Brain microvascular endothelial cell (primary cell): ENCODE data around the gene ZFAND3.

Experiments used
- DNase-seq: peaks from one replicate; pipeline ENCODE4 v3.0.0-alpha.2; 2020
- H3K27ac ChIP-seq: fragments of 250-450 bp; sonication (Bioruptor Pico); 2 replicates; pipeline ENCODE4 v1.5.1; 2020; ENCODE audit warnings: mild to moderate bottlenecking, moderate library complexity
- H3K27me3 ChIP-seq: fragments of 250-450 bp; sonication (Bioruptor Pico); replicated peaks from 2 replicates; pipeline ENCODE4 v1.5.1; 2020; ENCODE audit warnings: mild to moderate bottlenecking
- H3K36me3 ChIP-seq: fragments of 250-450 bp; sonication (Bioruptor Pico); replicated peaks from 2 replicates; pipeline ENCODE4 v1.5.1; 2020; ENCODE audit warnings: mild to moderate bottlenecking
- H3K4me3 ChIP-seq: 2 replicates; pipeline ENCODE4 v1.5.1; 2011; ENCODE audit warnings: low read depth, mild to moderate bottlenecking, control low read depth, low read length, moderate library complexity
- in situ Hi-C: cut with HindIII; loops from 2 replicates; pipeline ENCODE4 v1.10.0; 2017; ENCODE audit warnings: low sequenced_read_pairs, low pct_ligation_motif_present
- TF ChIP-seq, protein P1 (sequence below): IDR thresholded peaks from 2 replicates; pipeline ENCODE4 v1.5.1; 2011; ENCODE audit warnings: low read depth, mild to moderate bottlenecking, moderate library complexity, low read length, control low read depth, inconsistent platforms; ENCODE audit errors: missing control alignments

Gene ZFAND3

DNA sequence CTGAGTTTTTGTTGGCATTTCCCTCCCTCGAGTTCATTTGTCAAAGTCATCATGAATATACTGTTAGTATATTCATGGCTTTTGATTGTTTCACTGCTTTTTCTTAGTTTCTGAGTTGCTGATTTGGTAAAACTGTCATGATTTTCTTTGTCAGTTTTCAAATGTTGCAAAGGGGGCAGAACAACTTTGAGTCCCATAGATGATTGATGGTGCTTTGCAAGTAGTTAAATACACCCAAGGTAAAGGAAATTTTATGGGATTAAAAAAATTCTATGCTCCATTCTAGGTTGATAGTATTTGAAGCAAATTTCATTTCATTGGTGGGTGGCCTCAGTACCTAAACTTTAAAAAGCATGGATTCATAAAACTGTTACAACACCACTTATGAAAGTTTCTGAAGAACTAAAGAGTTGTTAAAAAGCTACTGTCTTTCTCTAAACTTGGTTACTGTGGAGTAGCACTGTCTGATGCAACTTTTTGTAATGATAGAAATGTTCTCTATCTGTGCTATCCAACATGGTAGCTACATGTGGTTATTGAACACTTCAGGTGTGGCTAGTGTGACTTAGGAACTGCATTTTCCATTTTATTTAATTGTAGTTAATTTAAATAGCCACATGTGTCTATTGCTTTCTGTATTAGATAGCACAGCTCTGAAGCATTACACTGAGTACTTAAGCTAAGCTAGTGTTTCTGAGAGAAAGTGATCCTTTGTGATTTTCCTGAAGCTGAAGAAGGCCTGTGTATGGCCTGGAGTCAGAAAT lies 153.6 kb downstream of the ZFAND3 start:
- Histone ChIP-seq H3K27me3 (no peaks in the 10 kb centered on the region), H3K4me3 (no peak overlapping the region), H3K36me3 (peaks cover 3% of the 10 kb centered on the region), H3K27ac (no peak overlapping the region)
- TF ChIP-seq, protein P1, sequence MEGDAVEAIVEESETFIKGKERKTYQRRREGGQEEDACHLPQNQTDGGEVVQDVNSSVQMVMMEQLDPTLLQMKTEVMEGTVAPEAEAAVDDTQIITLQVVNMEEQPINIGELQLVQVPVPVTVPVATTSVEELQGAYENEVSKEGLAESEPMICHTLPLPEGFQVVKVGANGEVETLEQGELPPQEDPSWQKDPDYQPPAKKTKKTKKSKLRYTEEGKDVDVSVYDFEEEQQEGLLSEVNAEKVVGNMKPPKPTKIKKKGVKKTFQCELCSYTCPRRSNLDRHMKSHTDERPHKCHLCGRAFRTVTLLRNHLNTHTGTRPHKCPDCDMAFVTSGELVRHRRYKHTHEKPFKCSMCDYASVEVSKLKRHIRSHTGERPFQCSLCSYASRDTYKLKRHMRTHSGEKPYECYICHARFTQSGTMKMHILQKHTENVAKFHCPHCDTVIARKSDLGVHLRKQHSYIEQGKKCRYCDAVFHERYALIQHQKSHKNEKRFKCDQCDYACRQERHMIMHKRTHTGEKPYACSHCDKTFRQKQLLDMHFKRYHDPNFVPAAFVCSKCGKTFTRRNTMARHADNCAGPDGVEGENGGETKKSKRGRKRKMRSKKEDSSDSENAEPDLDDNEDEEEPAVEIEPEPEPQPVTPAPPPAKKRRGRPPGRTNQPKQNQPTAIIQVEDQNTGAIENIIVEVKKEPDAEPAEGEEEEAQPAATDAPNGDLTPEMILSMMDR = no peak
- in situ Hi-C loops = no loop called here
- no peak for DNase-seq

DNA sequence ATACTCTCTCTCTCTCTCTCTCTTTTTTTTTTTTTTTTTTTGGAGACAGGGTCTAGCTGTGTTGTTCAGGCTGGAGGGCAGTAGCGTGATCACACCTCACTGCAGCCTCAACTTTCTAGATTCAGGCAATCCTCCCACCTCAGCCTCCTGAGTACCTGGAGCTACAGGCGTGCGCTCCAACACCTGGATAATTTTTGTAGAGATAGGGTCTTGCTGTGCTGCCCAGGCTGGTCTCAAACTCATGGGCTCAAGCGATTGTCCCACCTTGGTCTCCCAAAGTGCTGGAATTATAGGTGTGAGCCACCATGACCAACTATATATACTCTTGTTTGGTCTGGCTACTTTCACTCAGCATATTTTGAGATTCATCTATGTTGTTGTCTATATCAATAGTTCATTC lies 154.9 kb downstream of the ZFAND3 start:
- Histone ChIP-seq H3K4me3 (no peak overlapping the region), H3K27me3 (no peaks in the 10 kb centered on the region), H3K27ac (no peak overlapping the region), H3K36me3 (peaks cover 3% of the 10 kb centered on the region)
- TF ChIP-seq, protein P1 = no peak
- DNase-seq = no peak
- in situ Hi-C loops = no loop called here

DNA sequence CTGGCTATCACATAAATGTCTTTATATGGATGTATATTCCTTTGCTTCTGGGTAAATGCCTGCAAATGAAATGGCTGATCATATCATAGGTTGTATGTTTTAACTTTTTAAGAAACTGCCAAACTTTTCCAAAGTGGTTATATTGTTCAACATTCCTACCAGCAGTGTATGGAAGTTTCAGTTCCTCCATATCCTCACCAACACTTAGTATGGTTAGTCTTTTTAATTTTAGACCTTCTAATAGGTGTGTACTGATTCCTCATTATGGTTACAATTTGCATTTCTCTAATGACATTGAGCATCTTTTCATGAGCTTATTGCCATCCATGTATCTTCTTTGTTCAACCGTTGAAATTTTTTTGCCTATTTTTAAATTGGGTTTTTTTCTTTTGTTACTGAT lies 155.4 kb downstream of the ZFAND3 start:
- no peak overlapping the region for H3K4me3 ChIP-seq
- in situ Hi-C loops = no loop called here
- peaks cover 3% of the 10 kb centered on the region for H3K36me3 ChIP-seq
- TF ChIP-seq, protein P1 = no peak
- no peaks in the 10 kb centered on the region for H3K27me3 ChIP-seq
- DNase-seq = no peak
- no peak overlapping the region for H3K27ac ChIP-seq

DNA sequence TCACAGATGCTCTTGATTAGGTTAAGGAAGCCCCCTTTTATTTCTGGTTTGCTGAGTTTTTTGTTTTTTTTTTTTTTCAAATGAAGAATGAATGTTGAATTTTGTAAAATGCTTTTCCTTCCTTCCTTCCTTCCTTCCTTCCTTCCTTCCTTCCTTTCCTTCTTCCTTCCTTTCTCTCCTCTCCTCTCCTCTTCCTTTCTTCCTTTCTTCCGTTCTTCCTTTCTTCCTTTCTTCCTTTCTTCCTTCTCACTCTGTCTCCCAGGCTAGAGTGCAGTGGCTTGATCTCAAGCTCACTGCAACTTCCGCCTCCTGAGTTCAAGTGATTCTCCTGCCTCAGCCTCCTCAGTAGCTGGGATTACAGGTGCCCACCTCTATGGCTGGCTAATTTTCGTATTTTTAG lies 158.2 kb downstream of the ZFAND3 start:
- no peaks in the 10 kb centered on the region for H3K27me3 ChIP-seq
- TF ChIP-seq, protein P1 = no peak
- in situ Hi-C loops = no loop called here
- H3K36me3 ChIP-seq = peaks cover 3% of the 10 kb centered on the region
- H3K27ac ChIP-seq = no peak overlapping the region
- DNase-seq = no peak
- no peak overlapping the region for H3K4me3 ChIP-seq

DNA sequence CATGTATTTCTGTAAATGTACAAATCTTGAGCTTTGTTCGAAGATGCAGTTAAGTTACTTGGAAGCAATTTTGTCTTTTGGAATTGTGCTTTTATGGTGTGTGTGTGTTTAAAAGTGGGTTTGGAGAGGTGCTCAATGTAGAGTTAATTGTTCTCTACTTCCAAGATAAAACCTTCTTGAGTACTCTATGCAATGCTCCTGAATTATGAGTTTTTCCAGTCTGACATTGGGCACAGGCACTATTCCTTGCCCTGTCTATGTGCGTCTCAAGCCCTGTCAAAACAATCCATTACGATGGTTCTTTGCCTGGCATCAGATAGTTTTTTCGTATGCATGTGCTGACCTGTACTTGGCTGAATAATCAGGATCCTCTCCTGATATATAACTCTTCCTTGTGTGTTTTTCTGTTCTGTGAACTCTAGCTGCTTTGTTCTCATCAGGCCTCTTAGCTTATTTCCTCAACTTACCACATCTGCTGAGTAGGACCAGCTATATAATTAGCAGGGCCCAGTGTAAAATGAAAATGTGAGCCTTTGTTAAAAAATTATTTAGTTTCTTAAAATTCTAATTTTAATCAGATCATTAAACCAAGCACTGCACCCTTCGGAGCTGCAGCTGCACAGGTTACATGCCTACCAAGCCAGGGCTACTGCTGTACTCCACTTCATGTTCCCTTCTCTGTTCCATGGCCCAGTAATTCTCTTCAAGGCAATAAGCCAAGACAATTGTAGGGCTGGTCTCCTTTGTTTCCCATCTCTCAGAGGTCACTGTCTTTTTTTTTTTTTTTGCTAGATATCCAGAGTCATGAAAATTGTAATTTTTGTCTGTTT lies 160.1 kb downstream of the ZFAND3 start:
- Histone ChIP-seq H3K36me3 (peaks cover 2% of the 10 kb centered on the region), H3K4me3 (no peak overlapping the region), H3K27me3 (no peaks in the 10 kb centered on the region), H3K27ac (no peak overlapping the region)
- DNase-seq = no peak
- in situ Hi-C loops = no loop called here
- TF ChIP-seq, protein P1 = no peak
